Measurements from ENCODE around the gene VCP. TPM values are rescaled to one million over a fixed set of nuclear protein-coding genes. Genes with fewer than 3 reads are reported as not detected.

VCP gene
- total RNA-seq, 4 donors from 2014 or later = 265 to 354 (median 342) TPM

DNA sequence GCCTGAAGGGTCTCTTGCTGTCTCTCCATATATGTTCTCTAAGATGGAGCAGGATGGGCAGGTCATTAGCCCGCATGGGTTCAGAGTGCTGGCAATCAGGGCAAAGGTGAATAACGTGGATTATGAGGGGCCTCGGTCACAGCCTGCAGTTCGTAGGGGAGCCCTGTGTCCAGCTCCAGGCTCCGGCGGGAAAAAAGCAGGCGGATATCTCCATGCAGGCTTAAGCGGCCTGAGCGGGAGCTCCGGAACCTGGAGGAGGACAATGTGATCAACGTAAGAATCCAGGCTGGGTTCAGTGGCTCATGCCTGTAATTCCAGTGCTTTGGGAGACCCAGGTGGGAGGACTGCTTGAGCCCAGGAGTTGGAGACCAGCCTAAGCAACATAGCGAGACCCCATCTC lies 32.7 kb upstream of the VCP start:
- TF ChIP-seq, protein P1, sequence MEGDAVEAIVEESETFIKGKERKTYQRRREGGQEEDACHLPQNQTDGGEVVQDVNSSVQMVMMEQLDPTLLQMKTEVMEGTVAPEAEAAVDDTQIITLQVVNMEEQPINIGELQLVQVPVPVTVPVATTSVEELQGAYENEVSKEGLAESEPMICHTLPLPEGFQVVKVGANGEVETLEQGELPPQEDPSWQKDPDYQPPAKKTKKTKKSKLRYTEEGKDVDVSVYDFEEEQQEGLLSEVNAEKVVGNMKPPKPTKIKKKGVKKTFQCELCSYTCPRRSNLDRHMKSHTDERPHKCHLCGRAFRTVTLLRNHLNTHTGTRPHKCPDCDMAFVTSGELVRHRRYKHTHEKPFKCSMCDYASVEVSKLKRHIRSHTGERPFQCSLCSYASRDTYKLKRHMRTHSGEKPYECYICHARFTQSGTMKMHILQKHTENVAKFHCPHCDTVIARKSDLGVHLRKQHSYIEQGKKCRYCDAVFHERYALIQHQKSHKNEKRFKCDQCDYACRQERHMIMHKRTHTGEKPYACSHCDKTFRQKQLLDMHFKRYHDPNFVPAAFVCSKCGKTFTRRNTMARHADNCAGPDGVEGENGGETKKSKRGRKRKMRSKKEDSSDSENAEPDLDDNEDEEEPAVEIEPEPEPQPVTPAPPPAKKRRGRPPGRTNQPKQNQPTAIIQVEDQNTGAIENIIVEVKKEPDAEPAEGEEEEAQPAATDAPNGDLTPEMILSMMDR (IDR thresholded peaks at IDR 0.05 in 4 of 5, conservative IDR thresholded peaks at IDR 0.05 in 1 of 5) = no peak
- TF ChIP-seq POLR2A (IDR thresholded peaks at IDR 0.05) = no peak
- Histone ChIP-seq H3K4me3 (no peak overlapping the region), H3K27ac (no peak overlapping the region), H3K4me1 (peaks cover 19 to 22% of the 10 kb centered on the region in 2 donors), H3K27me3 (no peaks in the 10 kb centered on the region), H3K36me3 (peaks cover 0 to 61% of the 10 kb centered on the region in 2 donors), H3K9me3 (no peaks in the 10 kb centered on the region)
- DNase-seq (no peak), ATAC-seq (no peak)
- in situ Hi-C loops (cut with MboI; ENCODE audit: low sequenced_read_pairs in 4 of 4) = loop anchor here in 1 of 4 donors (25.0 kb wide), 1 partner anchor 457 kb away; a partner anchor contains a TSS
- intact Hi-C loops (cut with DNase I; ENCODE audit: low total_unique reads) = no loop called here

DNA sequence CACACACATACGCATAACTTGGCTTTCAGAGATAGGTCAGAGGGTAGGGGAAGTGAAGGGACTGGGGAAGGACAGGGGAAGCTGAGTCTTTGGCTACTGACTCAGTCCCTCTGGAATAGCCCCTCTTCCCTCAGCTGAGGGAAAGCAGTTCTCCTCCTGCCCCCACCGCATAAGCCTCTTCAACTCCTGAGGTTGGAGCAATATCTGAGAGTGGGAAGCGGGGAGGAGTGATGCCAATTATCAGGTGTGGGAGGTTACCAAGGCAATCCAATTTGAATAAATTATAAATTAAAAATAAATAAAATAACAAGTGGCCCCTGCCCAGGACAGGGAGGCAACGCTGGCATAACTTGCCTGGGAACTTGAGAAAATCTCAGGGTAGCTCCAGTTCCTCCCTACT lies 32.2 kb upstream of the VCP start:
- Histone ChIP-seq H3K4me1 (peaks cover 17 to 22% of the 10 kb centered on the region in 2 donors), H3K27ac (peak overlapping the region in 1 of 4 donors; percentile 93), H3K36me3 (peaks cover 0 to 67% of the 10 kb centered on the region in 2 donors), H3K9me3 (no peaks in the 10 kb centered on the region), H3K27me3 (no peaks in the 10 kb centered on the region), H3K4me3 (no peak overlapping the region)
- DNase-seq = no peak
- intact Hi-C loops (cut with DNase I; ENCODE audit: low total_unique reads) = no loop called here
- in situ Hi-C loops (cut with MboI; ENCODE audit: low sequenced_read_pairs in 4 of 4) = loop anchor here in 1 of 4 donors (25.0 kb wide), 1 partner anchor 458 kb away; a partner anchor contains a TSS
- no peak for TF ChIP-seq POLR2A (IDR thresholded peaks at IDR 0.05)
- TF ChIP-seq, protein P1 (IDR thresholded peaks at IDR 0.05 in 4 of 5, conservative IDR thresholded peaks at IDR 0.05 in 1 of 5) = no peak
- ATAC-seq = no peak

DNA sequence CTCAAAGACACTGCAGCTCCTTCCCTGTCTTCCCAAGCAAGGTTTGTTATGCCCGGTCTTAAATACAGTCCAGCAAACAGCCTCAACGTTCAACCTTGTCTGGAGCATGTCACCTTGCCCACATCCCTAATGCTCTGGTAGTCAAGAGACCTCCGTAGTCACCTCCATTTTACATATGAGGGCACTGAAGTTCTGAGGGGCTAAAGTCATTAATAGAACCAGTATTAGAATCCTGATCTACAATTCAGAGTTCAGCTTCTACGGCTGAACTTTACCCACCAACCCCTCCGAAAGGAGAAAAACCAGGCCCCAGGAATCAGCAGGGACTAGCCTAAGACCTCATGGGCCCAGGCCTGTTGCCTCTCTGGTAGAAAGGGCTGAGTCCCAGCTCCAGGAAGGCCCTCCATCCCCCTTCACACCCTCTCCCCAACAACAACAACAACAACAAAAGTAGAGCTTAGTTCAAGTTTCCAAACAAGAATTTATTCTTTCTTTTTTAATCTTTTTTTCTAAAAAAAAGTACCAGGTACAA lies 31.3 kb upstream of the VCP start:
- in situ Hi-C loops (cut with MboI; ENCODE audit: low sequenced_read_pairs in 4 of 4) = loop anchor here in 1 of 4 donors (25.0 kb wide), 1 partner anchor 459 kb away; a partner anchor contains a TSS
- no peaks in the 10 kb centered on the region for H3K27me3 ChIP-seq
- intact Hi-C loops (cut with DNase I; ENCODE audit: low total_unique reads) = loop anchor here (2.0 kb wide), 1 partner anchor 31 kb away; the partner anchor contains the start of gene VCP
- no peak for TF ChIP-seq POLR2A (IDR thresholded peaks at IDR 0.05)
- TF ChIP-seq, protein P1 (IDR thresholded peaks at IDR 0.05 in 4 of 5, conservative IDR thresholded peaks at IDR 0.05 in 1 of 5) = no peak
- H3K4me3 ChIP-seq = peak overlapping the region; percentile 74 to 92 (median 79)
- H3K4me1 ChIP-seq = peaks cover 15 to 22% of the 10 kb centered on the region in 2 donors
- H3K9me3 ChIP-seq = no peaks in the 10 kb centered on the region
- H3K27ac ChIP-seq = peak overlapping the region; percentile 85 to 97 (median 94)
- H3K36me3 ChIP-seq = peaks cover 0 to 70% of the 10 kb centered on the region in 2 donors
- no peak for DNase-seq
- no peak for ATAC-seq

DNA sequence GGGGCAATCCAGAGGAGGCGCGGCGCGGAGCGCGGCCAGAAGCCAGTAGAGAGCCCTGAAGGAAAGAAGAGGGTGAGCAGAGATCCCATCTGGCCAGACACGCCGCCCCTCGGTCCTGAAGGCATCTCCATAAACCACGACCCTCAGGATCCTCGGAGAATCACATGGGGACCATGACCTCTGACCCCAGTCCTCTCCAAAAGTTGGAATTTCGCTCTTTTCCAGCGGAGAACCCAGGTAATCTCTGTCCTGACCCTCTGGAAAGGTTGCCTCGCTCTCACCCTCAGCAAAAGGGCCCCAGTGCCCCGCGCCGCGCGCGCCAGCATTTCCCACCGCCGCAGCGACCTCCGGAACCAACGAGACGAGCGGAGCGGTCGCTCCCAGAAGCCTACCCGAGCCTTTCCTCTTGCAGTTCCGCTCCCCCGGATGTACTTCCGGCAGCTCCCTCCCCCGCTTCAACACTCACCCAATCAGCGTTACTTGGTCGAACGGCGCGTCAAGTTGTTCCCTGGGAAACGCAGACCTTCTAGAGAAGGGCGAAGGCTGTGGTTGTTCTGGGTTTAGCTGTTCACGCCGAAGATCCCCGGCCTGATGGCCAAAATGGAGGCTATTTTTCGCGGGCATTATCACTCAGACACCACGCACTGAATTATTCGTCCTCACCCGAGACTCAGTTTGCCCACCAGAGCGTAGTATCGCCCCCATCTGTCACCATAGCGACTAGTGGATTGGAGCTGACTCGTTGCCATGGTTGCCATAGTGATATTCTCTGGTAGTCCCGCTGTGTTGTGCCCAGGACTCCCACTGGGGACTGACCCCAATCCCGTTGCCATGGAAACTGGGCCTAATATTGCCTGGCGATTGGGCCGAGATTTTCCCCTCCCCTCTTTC lies 30.6 kb upstream of the VCP start, which contains the start of gene STOML2:
Gene STOML2 (minus strand): TSS at position 363 of the 891 bp plus-strand sequence. CDS start 37 bp downstream, at position 326.
- TF ChIP-seq, protein P1 (IDR thresholded peaks at IDR 0.05 in 4 of 5, conservative IDR thresholded peaks at IDR 0.05 in 1 of 5) = no peak
- peak; percentile 52 to 72 for TF ChIP-seq POLR2A (IDR thresholded peaks at IDR 0.05)
- DNase-seq = peak; percentile 95
- intact Hi-C loops (cut with DNase I; ENCODE audit: low total_unique reads) = loop anchor here (2.0 kb wide), 1 partner anchor 30 kb away; the partner anchor contains the start of gene VCP

More for the DNA sequence above, 30.6 kb upstream of the VCP start, which contains the start of gene STOML2:
- H3K36me3 ChIP-seq = peaks cover 0 to 65% of the 10 kb centered on the region in 2 donors
- H3K4me3 ChIP-seq = peak within 1 kb of the TSS; percentile 74 to 92 (median 79)
- in situ Hi-C loops (cut with MboI; ENCODE audit: low sequenced_read_pairs in 4 of 4) = loop anchor here in 1 of 4 donors (25.0 kb wide), 1 partner anchor 459 kb away; a partner anchor contains a TSS
- peak within 1 kb of the TSS; percentile 85 to 97 (median 94) for H3K27ac ChIP-seq
- H3K4me1 ChIP-seq = peaks cover 15 to 22% of the 10 kb centered on the region in 2 donors
- no peaks in the 10 kb centered on the region for H3K27me3 ChIP-seq
- peak; percentile 99 for ATAC-seq
- H3K9me3 ChIP-seq = no peaks in the 10 kb centered on the region

All from gastrocnemius medialis (tissue), 4 donors.